ENCODE measurements around the gene FCER1G. TPM values are rescaled to one million over a fixed set of nuclear protein-coding genes. Genes with fewer than 3 reads are reported as not detected.

FCER1G gene
- total and polyA plus RNA-seq, 9 of the 15 experiments (the other 6 are each of a cell fraction or from before 2014, with no cell fraction given): 0.15 to 0.69 (median 0.31) TPM; not detected in 2

DNA sequence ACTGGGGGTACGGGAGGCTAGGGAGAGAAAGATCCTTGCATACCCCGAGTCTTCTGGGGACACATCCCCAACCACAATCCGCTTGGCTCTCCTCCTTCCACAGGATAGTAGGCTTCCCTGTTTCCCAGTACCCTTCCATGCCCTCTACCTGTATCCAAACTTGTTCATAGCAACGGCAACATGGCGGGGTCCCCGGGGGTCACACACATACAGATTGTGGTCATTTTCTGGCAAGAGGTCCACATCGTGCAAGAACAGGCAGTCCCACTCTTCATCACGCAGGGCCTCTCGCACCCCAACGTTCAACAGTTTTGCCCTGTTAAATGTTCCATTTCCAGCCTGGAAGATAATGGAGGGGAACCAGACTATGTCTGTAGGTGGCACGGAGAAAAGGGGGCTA is 41.4 kb upstream of the FCER1G start:
- H3K4me1 ChIP-seq (replicated peaks in 1 of 2; ENCODE audit: control insufficient read depth in 2 of 2, insufficient read depth in 2 of 2, low read length in 2 of 2): peaks cover 17 to 37% of the 10 kb centered on the region in 2 experiments; a peak in 4 of 5 replicates
- no peaks in the 10 kb centered on the region for H3K9me3 ChIP-seq (replicated peaks; ENCODE audit: control insufficient read depth, insufficient read depth, low read depth, low read length)
- TF ChIP-seq POLR3G (IDR thresholded peaks at IDR 0.05; ENCODE audit: extremely low read depth, insufficient read length, insufficient replicate concordance) (no peak), RFX1 (IDR thresholded peaks at IDR 0.05) (no peak), TCFL5 (CRISPR knock-in tag; conservative IDR thresholded peaks at IDR 0.05) (no peak), RUNX1 (IDR thresholded peaks at IDR 0.05; ENCODE audit: low read depth) (no peak), GTF2F1 (IDR thresholded peaks at IDR 0.05; ENCODE audit: low read depth, low read length) (no peak), SMARCA4 (IDR thresholded peaks at IDR 0.05) (no peak), TEAD4 (IDR thresholded peaks at IDR 0.05; ENCODE audit: low read length) (no peak), TEAD4 (CRISPR knock-in tag; IDR thresholded peaks at IDR 0.05; ENCODE audit: borderline replicate concordance) (no peak), NCOA4 (IDR thresholded peaks at IDR 0.05; ENCODE audit: partially characterized antibody) (no peak), SNIP1 (IDR thresholded peaks at IDR 0.05; ENCODE audit: low read depth) (no peak)
- TF ChIP-seq, protein P1, sequence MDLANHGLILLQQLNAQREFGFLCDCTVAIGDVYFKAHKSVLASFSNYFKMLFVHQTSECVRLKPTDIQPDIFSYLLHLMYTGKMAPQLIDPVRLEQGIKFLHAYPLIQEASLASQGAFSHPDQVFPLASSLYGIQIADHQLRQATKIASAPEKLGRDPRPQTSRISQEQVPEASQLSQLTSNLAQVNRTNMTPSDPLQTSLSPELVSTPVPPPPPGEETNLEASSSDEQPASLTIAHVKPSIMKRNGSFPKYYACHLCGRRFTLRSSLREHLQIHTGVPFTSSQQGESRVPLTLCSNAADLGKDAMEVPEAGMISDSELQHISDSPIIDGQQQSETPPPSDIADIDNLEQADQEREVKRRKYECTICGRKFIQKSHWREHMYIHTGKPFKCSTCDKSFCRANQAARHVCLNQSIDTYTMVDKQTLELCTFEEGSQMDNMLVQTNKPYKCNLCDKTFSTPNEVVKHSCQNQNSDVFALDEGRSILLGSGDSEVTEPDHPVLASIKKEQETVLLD (IDR thresholded peaks at IDR 0.05): no peak
- TF ChIP-seq, protein P2, sequence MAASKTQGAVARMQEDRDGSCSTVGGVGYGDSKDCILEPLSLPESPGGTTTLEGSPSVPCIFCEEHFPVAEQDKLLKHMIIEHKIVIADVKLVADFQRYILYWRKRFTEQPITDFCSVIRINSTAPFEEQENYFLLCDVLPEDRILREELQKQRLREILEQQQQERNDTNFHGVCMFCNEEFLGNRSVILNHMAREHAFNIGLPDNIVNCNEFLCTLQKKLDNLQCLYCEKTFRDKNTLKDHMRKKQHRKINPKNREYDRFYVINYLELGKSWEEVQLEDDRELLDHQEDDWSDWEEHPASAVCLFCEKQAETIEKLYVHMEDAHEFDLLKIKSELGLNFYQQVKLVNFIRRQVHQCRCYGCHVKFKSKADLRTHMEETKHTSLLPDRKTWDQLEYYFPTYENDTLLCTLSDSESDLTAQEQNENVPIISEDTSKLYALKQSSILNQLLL (CRISPR knock-in tag; IDR thresholded peaks at IDR 0.05; ENCODE audit: borderline replicate concordance): no peak
- TF ChIP-seq, protein P3, sequence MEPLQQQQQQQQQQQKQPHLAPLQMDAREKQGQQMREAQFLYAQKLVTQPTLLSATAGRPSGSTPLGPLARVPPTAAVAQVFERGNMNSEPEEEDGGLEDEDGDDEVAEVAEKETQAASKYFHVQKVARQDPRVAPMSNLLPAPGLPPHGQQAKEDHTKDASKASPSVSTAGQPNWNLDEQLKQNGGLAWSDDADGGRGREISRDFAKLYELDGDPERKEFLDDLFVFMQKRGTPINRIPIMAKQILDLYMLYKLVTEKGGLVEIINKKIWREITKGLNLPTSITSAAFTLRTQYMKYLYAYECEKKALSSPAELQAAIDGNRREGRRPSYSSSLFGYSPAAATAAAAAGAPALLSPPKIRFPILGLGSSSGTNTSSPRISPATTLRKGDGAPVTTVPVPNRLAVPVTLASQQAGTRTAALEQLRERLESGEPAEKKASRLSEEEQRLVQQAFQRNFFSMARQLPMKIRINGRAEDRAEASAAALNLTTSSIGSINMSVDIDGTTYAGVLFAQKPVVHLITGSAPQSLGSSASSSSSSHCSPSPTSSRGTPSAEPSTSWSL (CRISPR knock-in tag; IDR thresholded peaks at IDR 0.05; ENCODE audit: borderline replicate concordance): no peak
- 96% methylated on average over 11 of the region's 11 CpGs for WGBS (ENCODE audit: insufficient coverage, low coverage, missing lambda C conversion rate)
- CTCF ChIA-PET (ENCODE audit: low intra/inter-chr PET ratio): no interaction called here
- H3K9me1 ChIP-seq (ENCODE audit: control insufficient read depth, insufficient read depth, low read length): no peaks in the 10 kb centered on the region
- H3K9ac ChIP-seq (ENCODE audit: insufficient read depth in 1 of 2, low read depth in 2 of 2, low read length in 2 of 2): no peak overlapping the region
- H3K36me3 ChIP-seq (ENCODE audit: control insufficient read depth, insufficient read depth, low read length): peaks cover 73% of the 10 kb centered on the region
- peaks cover 26% of the 10 kb centered on the region for H3K79me2 ChIP-seq (ENCODE audit: control insufficient read depth, insufficient read depth, low read length)
- no peak overlapping the region for H3K27ac ChIP-seq (ENCODE audit: extremely low read depth, low read depth, low read length)
- no peaks in the 10 kb centered on the region for H3K27me3 ChIP-seq (ENCODE audit: control insufficient read depth in 2 of 2, insufficient read depth in 2 of 2, low read length in 2 of 2)
- in situ Hi-C loops (cut with MboI): no loop called here
- FAIRE-seq (no peak), DNase-seq (ENCODE audit: extremely low read depth in 1 of 4, low spot score in 3 of 4) (no peak), ATAC-seq (no peak)
- no TSS peak for BruUV-seq (replicated peaks)
- H3K4me2 ChIP-seq (ENCODE audit: insufficient read depth, low read length): no peak overlapping the region
- H2AFZ ChIP-seq (ENCODE audit: low read depth, low read length): no peak overlapping the region
- no peaks in the 10 kb centered on the region for H4K20me1 ChIP-seq (replicated peaks; ENCODE audit: control insufficient read depth, insufficient read depth, low read length)
- H3K4me3 ChIP-seq: no peak overlapping the region
- POLR2A ChIA-PET: no interaction called here
- intact Hi-C loops (cut with micrococcal nuclease): loop anchor here (10.0 kb wide), 1 partner anchor 339 kb away; no protein-coding TSS in a partner anchor
